ENCODE results near the gene FBN1.

FBN1 gene

DNA sequence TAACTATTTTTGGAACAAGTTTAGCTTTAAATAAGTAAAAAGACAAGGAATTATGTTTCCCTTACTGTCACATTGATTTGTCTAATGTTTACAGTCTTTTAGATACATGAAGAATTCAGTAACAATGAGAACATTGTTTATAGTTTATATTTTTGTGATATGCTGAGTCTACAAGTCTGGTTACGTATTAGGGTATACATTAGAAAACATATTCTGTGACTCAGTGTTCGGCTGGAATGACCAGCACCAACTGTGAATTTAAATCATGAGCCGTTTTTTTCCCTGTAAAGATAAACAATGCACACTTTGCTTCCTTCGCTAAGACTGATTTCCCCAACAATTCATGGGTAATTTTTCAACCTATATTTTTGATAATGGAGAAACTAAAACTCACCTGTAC is 182.8 kb downstream of the FBN1 start:
- DNase-seq, result no peak

GRCh38 chr15:48459571-48460442 is 185.7 kb downstream of the FBN1 start:
- no peak for DNase-seq

DNA sequence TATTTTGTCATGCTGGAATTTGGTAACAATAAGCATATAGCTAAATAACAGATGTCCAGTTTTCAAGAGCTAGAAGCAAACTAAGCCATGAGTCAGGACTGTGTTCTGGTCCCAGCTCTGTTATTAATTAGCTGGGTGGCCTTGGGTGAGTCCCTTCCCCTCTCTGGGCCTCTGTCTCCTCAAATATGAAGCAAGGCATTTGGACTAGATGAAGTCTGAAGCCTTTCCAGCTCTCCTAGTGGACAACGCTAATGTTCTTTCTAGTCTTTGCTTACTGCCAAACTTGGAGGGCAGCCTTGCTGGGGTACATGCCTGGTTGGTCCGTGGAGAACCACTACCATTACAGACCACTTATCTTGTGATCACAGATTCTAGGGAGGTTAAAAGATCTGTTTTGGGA is 186.6 kb downstream of the FBN1 start:
- no peak for DNase-seq

GRCh38 chr15:48456134-48456533 is 189.4 kb downstream of the FBN1 start:
- no peak for DNase-seq

DNA sequence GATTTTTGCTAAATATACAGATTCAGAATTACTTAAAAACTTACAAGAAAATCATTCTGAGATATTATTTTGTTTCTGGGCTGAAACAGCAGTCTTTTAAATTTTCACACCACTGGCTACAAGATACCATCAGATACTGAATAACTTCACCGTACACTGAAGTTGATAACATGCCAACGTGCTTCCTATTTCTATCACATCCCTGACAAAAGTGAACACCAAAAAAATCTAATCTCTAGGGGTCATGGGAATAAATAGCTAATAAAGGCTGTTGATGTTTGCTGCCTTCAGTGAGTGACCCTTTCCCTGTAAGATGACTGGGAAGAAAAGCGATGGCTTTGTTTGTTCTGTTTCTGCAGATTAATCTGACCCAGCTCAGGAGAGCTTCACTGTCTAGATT is 193.8 kb downstream of the FBN1 start:
- DNase-seq, result no peak

DNA sequence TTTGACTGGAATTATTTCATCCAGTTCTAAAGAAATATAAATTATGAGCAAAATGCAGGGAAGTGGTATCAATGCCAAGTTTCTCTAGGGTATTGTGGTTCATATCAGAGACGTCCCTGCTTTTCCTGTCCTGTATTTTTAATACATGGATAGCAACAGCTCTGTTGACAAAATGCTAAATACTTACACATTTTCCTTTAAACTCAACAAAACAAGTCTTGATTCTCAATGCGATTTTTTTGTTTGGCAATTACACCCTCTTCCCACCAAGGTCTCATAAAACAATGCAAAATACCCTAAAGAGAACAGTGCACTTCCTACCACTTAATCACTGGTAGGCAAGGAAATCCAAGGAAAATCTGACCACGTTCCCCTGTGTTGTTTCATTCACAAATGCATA is 194.3 kb downstream of the FBN1 start:
- DNase-seq, result no peak

- no peak for DNase-seq
Observed at GRCh38 chr15:48449734-48450133, 195.8 kb downstream of the FBN1 start.

- DNase-seq, result no peak
Observed at GRCh38 chr15:48447657-48448056, 197.9 kb downstream of the FBN1 start.

- no peak for DNase-seq
Observed at GRCh38 chr15:48447058-48447457, 198.5 kb downstream of the FBN1 start.

DNA sequence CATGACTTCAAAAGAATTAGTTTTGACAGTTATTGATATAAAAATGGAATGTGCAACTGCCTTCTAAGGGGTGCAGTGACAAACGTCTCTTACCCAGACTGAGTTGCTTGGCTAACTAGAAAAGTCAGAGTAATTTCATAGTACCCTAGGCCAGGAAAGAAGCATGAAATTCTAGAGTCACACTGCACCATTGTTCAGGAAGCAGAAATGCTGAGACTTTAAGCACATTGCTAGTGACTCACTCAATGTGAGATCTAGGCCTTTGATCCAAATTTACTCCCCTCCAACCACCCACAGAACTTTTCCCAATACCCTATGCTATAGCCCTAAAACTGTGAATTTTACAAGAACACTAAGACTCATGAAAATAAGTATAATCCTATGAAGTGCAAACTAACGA is 203.5 kb downstream of the FBN1 start:
- DNase-seq, result no peak

DNA sequence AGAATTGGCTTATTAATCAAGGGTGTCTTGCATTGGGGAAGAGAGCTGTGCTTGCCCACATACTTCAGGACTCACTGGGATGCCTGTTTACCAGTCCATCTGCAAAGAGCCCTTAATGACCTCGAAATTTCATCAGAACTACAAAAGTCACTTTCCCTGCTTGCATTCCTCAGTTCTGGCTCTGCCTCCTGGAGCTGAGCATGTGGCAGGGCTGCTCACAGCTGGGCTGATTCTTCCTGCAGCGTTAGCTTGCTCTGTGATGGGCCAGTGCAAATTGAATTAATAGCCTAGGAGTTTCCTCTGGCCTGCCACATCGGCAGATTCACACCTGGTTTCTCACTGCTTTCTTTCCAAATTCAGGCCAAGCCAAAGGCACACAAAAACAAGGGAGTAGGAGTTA is 205.4 kb downstream of the FBN1 start:
- DNase-seq, result no peak

DNA sequence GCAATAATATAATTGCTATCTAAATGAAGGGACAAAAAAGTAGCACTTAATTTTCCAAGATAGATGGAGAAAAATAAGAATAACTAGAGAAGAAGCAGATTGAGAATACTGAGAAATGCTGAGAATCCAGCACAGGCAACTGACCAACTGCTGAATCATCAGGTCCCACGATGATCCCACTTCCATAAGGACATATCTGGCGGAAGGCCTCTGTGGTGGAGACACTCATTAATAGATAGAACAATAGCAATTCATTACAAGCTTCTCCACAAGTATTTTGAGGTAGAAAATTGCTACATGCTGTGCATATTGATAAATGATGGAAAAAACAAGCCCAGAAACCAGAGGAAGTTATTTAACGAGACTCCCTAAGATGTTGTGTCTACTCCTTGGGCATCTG is 208.3 kb downstream of the FBN1 start:
- no peak for DNase-seq

DNA sequence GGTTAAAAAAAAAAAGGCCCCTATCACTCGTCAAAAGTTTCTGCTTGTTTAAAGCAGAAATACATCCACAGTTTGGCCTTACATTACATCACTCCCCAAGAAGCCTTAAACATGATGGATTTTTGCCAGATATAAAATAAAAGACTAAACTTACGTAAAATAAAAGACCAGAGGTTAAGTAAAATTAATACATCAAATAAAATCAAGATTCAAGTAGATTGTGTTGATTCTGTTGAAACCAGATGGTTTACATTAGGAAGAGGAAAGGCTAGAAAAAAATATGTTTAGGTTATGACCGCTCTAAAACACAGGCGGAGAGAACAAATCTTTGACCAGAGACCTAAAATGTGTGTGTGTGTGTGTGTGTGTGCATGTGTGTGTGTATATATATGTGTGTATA is 210.2 kb downstream of the FBN1 start:
- no peak for DNase-seq

DNA sequence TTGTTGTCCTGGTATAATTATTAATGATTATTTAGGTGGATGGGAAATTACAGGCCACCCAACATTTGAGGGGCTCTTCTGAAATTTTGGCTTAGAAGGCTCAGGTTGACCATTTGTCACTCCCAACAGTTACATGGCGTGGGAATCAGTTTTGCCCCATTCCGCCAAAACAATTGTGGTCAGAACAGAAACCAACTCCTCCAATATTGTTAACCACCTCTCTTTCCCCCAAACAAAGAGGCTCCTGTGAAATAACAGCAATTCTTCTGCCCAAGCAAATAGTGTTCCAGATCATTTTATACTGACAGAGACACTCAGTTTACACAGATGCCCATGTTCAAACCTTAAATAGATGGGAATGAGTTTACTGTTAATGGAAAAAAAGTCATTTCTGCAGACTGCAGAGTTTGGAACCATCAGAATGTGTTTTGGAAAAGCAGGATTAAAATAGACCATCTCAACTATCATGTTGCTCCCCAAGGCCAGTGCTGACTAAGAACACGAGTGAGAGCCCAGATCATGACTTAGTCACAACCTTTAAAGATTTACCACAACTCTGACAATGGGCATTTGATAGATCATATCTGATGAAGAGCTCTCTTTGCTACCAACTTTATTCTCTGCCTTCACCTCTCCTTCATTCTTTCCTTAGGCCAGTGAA is 212.2 kb downstream of the FBN1 start:
- DNase-seq, result no peak

- DNase-seq, result no peak
Observed at GRCh38 chr15:48432688-48433087, 212.8 kb downstream of the FBN1 start.

DNA sequence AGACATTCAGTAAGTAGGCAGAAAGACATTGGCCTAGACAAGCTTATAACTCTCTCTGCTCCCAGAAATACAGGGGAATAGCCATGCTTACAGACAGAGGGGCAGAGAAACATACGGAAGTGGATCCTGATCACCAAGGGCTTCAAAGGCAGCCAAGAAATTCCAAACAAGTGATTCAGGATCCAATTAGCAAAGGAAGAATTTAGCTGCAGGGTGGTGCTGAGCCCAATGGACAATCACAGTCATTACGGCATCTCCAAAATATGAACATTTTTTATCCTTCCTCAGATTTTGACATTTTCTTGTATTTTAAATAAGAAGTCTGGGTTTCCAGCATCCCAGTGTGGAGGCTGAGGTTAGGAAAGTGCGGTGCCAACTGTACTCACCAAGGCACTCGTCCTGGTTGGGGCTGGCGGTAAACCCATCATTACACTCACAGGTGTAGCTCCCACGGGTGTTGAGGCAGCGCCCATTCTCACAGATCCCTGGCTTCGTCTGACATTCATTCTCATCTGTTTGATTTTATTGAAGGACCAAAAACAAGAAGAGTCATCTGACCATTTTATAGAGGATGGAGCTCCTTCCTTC is 217.5 kb downstream of the FBN1 start:
- DNase-seq, result no peak

GRCh38 chr15:48427479-48427878 is 218.0 kb downstream of the FBN1 start:
- DNase-seq, result no peak

- DNase-seq, result no peak
Observed at GRCh38 chr15:48426941-48427340, 218.6 kb downstream of the FBN1 start.

DNA sequence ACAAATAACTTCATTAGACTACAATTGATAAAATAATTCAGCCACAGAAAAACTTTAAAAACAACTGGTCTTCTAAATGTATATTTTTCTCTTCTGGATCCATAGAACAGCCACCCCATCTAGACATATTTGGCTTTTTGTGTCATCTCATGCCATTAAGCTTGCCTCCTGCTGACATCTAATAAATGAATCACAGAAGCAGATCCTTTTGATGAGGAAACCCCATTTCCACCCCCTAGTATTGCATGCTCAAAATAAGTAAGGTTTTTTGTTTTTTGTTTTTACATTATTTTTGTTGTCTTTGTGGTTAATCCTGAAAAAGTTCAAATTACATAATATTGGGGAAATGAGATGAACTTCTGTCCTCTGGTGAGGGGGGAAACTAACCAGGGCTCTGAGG is 219.5 kb downstream of the FBN1 start:
- no peak for DNase-seq

DNA sequence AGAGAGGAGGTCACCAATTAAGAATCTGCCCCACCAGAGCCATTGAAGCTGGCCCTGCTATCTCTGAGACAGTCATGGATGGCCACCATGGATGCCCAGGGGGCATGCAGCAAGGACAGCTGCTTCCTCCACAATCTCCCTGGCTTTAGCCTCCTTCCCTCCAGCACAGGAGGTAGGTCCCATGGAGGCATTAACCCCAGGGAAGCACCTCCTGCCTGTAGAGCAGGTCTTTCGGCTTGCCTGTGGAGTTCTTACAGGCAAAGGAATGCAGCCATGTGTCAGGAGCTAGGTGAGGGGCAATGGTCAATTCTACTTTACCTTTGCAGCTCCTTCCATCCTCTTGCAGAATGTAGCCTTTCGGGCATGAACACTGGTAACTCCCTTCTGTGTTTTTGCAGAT is 220.5 kb downstream of the FBN1 start:
- DNase-seq, result no peak

- no peak for DNase-seq
Observed at GRCh38 chr15:48423896-48424475, 221.5 kb downstream of the FBN1 start.

DNA sequence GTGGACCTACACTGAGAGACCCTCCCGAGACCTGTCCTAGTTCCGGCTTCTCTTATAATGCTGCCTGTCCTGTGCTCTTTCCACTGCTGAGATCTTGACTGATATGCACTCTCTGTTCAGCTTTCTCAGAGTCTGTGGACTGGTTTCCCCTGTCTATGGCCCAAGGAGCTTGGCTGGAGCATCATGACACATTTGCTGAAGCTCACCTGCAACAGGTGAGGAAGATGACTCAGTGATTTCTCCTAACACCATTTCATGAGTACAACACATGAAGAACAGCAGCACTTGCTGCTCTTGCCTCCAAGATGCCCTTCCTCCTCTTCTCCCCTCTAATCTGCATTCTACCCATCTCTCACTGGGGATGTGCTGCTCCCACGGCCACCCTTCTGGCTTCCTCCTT is 222.2 kb downstream of the FBN1 start:
- DNase-seq, result no peak

DNA sequence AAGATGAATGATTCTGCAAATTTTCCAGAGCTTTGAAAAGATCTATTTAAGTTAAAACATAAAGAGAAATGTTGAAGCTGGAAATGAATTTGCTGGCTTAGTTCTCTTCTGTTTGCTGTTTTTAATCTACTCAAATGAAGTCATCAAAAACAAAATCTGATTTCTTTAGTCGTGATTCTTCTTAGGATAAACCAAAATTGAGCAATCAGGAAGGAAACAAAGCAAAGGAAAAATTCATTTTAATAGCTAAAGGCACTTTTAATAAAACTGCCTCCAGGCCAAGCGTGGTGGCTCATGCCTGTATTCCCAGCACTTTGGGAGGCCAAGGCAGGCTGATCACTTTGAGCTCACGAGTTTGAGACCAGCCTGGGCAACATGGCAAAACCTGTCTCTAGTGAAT is 223.1 kb downstream of the FBN1 start:
- DNase-seq, result no peak

GRCh38 chr15:48421362-48421761 is 224.1 kb downstream of the FBN1 start:
- no peak for DNase-seq
